HEK293 (cell line): ENCODE data around the gene DNAJC6.
"Not testable (repeated sequence)": the region's sequence is repeated elsewhere in the genome, so short reads cannot be mapped to it uniquely, and the experiment has no call there.

Source experiments
- CTCF ChIA-PET: fragments of 350-600 bp; formaldehyde crosslinking; extraction: SDS; loops from one replicate; lab custom pipeline; 2021; ENCODE audit warnings: antibody characterized with exemption; lab: Yijun Ruan, JAX
- POLR2A ChIA-PET: fragments of 300-600 bp; formaldehyde crosslinking; extraction: SDS; loops from one replicate; lab custom pipeline; 2020; ENCODE audit warnings: antibody characterized with exemption, inconsistent platforms; lab: Yijun Ruan, JAX
- H3K27ac ChIP-seq: fragments of 200-500 bp; sonication (Bioruptor generic); 2 replicates; pipeline ENCODE4 v1.5.1; 2014; ENCODE audit warnings: low read depth, low read length, control low read depth, inconsistent platforms; ENCODE audit errors: extremely low read depth
- H3K36me3 ChIP-seq, 2 experiments: fragments of 200-500 bp in 1 of 2; sonication (Bioruptor generic) in 1 of 2; 1 replicate in 1 of 2; 2 replicates in 1 of 2; pipeline ENCODE4 v1.5.1; 2014 to 2017; ENCODE audit warnings: inconsistent platforms in 2 of 2, low read length in 2 of 2; ENCODE audit not compliant: control insufficient read depth in 2 of 2, insufficient read depth in 1 of 2
- H3K4me1 ChIP-seq: fragments of 200-500 bp; sonication (Bioruptor generic); 2 replicates; pipeline ENCODE4 v1.5.1; 2014; ENCODE audit warnings: mild to moderate bottlenecking, low read length, inconsistent platforms; ENCODE audit not compliant: control insufficient read depth, insufficient read depth
- H3K4me3 ChIP-seq: 2 replicates; pipeline ENCODE4 v1.5.1; 2011; ENCODE audit warnings: low read depth, mild to moderate bottlenecking, control low read depth, low read length, moderate library complexity
- H3K9me3 ChIP-seq: fragments of 200-500 bp; sonication (Bioruptor generic); 2 replicates; pipeline ENCODE4 v1.5.1; 2014; ENCODE audit warnings: low read depth, low read length, inconsistent platforms; ENCODE audit not compliant: control insufficient read depth, insufficient read depth
- BCL11B ChIP-seq: fragments of 450-650 bp; formaldehyde crosslinking; IDR thresholded peaks from 2 replicates; pipeline ENCODE4 v1.5.1; 2016; ENCODE audit warnings: low read depth, missing biosample characterization, missing genetic modification characterization
- ELK4 ChIP-seq: IDR thresholded peaks from 2 replicates; pipeline ENCODE4 v1.6.1; 2011; ENCODE audit warnings: mild to moderate bottlenecking, low read depth, low read length, borderline replicate concordance
- KLF10 ChIP-seq: fragments of 450-650 bp; IDR thresholded peaks from 2 replicates; pipeline ENCODE4 v1.5.1; 2018; ENCODE audit warnings: missing biosample characterization, mild to moderate bottlenecking, missing genetic modification characterization
- KLF16 ChIP-seq: fragments of 450-650 bp; formaldehyde crosslinking; IDR thresholded peaks from 2 replicates; pipeline ENCODE4 v1.5.1; 2017; ENCODE audit warnings: missing biosample characterization, missing genetic modification characterization
- KLF8 ChIP-seq: fragments of 450-650 bp; formaldehyde crosslinking; IDR thresholded peaks from 2 replicates; pipeline ENCODE4 v1.5.1; 2016; ENCODE audit warnings: missing biosample characterization, missing genetic modification characterization
- KLF9 ChIP-seq: fragments of 450-650 bp; formaldehyde crosslinking; IDR thresholded peaks from 2 replicates; pipeline ENCODE4 v1.5.1; 2016; ENCODE audit warnings: missing biosample characterization, missing genetic modification characterization, low read depth
- OSR2 ChIP-seq: fragments of 450-650 bp; formaldehyde crosslinking; IDR thresholded peaks from 2 replicates; pipeline ENCODE4 v1.5.1; 2016; ENCODE audit warnings: missing biosample characterization, missing genetic modification characterization
- PRDM1 ChIP-seq: fragments of 450-650 bp; formaldehyde crosslinking; IDR thresholded peaks from 2 replicates; pipeline ENCODE4; 2016; ENCODE audit warnings: missing biosample characterization, missing genetic modification characterization
- PRDM4 ChIP-seq: fragments of 450-650 bp; formaldehyde crosslinking; IDR thresholded peaks from 2 replicates; pipeline ENCODE4 v1.5.1; 2017; ENCODE audit warnings: missing biosample characterization, missing genetic modification characterization
- ZBTB7A ChIP-seq: fragments of 450-650 bp; formaldehyde crosslinking; IDR thresholded peaks from 2 replicates; pipeline ENCODE4 v1.5.1; 2016; ENCODE audit warnings: low read depth, missing biosample characterization, missing genetic modification characterization
- ZNF114 ChIP-seq: fragments of 450-650 bp; formaldehyde crosslinking; IDR thresholded peaks from 2 replicates; pipeline ENCODE4 v1.5.0; 2017; ENCODE audit warnings: missing biosample characterization, missing genetic modification characterization
- ZNF223 ChIP-seq: fragments of 450-650 bp; formaldehyde crosslinking; IDR thresholded peaks from 2 replicates; pipeline ENCODE4 v1.5.1; 2016; ENCODE audit warnings: missing biosample characterization, missing genetic modification characterization
- ZNF248 ChIP-seq: fragments of 450-650 bp; formaldehyde crosslinking; IDR thresholded peaks from 2 replicates; pipeline ENCODE4 v1.5.1; 2017; ENCODE audit warnings: missing biosample characterization, missing genetic modification characterization
- ZNF366 ChIP-seq: fragments of 450-650 bp; formaldehyde crosslinking; conservative IDR thresholded peaks from 2 replicates; pipeline ENCODE4 v1.5.1; 2016; ENCODE audit warnings: missing biosample characterization, missing genetic modification characterization
- ZNF529 ChIP-seq: fragments of 450-650 bp; formaldehyde crosslinking; IDR thresholded peaks from 2 replicates; pipeline ENCODE4 v1.5.1; 2017; ENCODE audit warnings: missing genetic modification characterization, missing biosample characterization; ENCODE audit not compliant: insufficient replicate concordance
- ZNF571 ChIP-seq: fragments of 450-650 bp; formaldehyde crosslinking; IDR thresholded peaks from 2 replicates; pipeline ENCODE4 v1.5.0; 2017; ENCODE audit warnings: missing biosample characterization, missing genetic modification characterization
- ZNF600 ChIP-seq: fragments of 450-650 bp; formaldehyde crosslinking; IDR thresholded peaks from 2 replicates; pipeline ENCODE4 v1.5.1; 2016; ENCODE audit warnings: missing biosample characterization, missing genetic modification characterization
- ZNF623 ChIP-seq: fragments of 450-650 bp; formaldehyde crosslinking; IDR thresholded peaks from 2 replicates; pipeline ENCODE4 v1.5.1; 2016; ENCODE audit warnings: missing biosample characterization, missing genetic modification characterization
- ZNF626 ChIP-seq: fragments of 450-650 bp; sonication (Bioruptor Pico); formaldehyde crosslinking; IDR thresholded peaks from 2 replicates; pipeline ENCODE4 v1.5.1; 2018; ENCODE audit warnings: missing biosample characterization, missing genetic modification characterization, inconsistent platforms
- ZNF658 ChIP-seq: fragments of 450-650 bp; formaldehyde crosslinking; IDR thresholded peaks from 2 replicates; pipeline ENCODE4; 2016; ENCODE audit warnings: missing biosample characterization, missing genetic modification characterization
- TF ChIP-seq, protein P1 (sequence below): fragments of 450-650 bp; formaldehyde crosslinking; IDR thresholded peaks from 2 replicates; pipeline ENCODE4 v1.5.1; 2016; ENCODE audit warnings: missing biosample characterization, missing genetic modification characterization
- TF ChIP-seq, protein P2 (sequence below): fragments of 450-650 bp; formaldehyde crosslinking; IDR thresholded peaks from 2 replicates; pipeline ENCODE4 v1.5.1; 2016; ENCODE audit warnings: missing biosample characterization, missing genetic modification characterization

The DNAJC6 gene

GRCh38 chr1:65289449-65289848, 19.9 kb upstream of the DNAJC6 start:
- CTCF ChIA-PET: interaction anchor here (2.0 kb wide), 1 partner anchor 53 kb away, joined by 4 read pairs; no protein-coding TSS in a partner anchor
- Histone ChIP-seq H3K27ac (no peak overlapping the region), H3K9me3 (no peaks in the 10 kb centered on the region), H3K4me1 (no peaks in the 10 kb centered on the region)
- TF ChIP-seq KLF10 (no peak), KLF8 (tag by site-specific recombination) (no peak), ZNF626 (tag by site-specific recombination) (no peak), ZNF366 (tag by site-specific recombination) (no peak), PRDM4 (tag by site-specific recombination) (no peak), BCL11B (tag by site-specific recombination) (no peak), ELK4 (no peak), KLF9 (tag by site-specific recombination) (no peak), ZNF223 (tag by site-specific recombination) (no peak), KLF16 (tag by site-specific recombination) (no peak)
- TF ChIP-seq, protein P1, sequence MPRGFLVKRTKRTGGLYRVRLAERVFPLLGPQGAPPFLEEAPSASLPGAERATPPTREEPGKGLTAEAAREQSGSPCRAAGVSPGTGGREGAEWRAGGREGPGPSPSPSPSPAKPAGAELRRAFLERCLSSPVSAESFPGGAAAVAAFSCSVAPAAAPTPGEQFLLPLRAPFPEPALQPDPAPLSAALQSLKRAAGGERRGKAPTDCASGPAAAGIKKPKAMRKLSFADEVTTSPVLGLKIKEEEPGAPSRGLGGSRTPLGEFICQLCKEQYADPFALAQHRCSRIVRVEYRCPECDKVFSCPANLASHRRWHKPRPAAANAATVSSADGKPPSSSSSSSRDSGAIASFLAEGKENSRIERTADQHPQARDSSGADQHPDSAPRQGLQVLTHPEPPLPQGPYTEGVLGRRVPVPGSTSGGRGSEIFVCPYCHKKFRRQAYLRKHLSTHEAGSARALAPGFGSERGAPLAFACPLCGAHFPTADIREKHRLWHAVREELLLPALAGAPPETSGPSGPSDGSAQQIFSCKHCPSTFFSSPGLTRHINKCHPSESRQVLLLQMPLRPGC (tag by site-specific recombination): no peak
- TF ChIP-seq, all 188 proteins: peak for 0
- POLR2A ChIA-PET: interaction anchor here (0.6 kb wide), 1 partner anchor 216 kb away, joined by 5 read pairs; no protein-coding TSS in a partner anchor
- H3K36me3 ChIP-seq: no peaks in the 10 kb centered on the region
- H3K4me3 ChIP-seq: no peak overlapping the region

DNA sequence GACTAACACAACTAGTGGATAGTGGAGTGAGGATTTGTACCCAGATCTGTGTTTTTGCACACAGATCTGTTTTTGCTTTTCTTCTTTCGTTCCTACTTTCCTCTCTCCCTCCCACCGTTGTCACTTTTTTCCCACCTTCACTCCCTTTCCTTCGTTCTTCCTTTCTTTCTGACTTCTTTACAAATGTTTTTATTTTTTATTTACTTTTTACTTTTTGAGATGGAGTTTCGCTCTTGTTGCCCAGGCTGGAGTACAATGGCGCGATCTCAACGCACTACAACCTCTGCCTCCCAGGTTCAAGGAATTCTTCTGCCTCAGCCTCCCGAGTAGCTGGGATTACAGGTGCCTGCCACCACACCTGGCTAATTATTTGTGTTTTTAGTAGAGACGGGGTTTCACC, 17.5 kb upstream of the DNAJC6 start:
- H3K9me3 ChIP-seq, H3K36me3 ChIP-seq, H3K4me3 ChIP-seq, H3K27ac ChIP-seq, POLR2A ChIA-PET, H3K4me1 ChIP-seq, CTCF ChIA-PET: not testable (repeated sequence)
- TF ChIP-seq PRDM1 (tag by site-specific recombination): peak; percentile 89

- Histone ChIP-seq H3K36me3 (no peaks in the 10 kb centered on the region), H3K4me1 (no peaks in the 10 kb centered on the region), H3K4me3 (no peak overlapping the region), H3K27ac (no peak overlapping the region), H3K9me3 (no peaks in the 10 kb centered on the region)
- ChIA-PET CTCF (no interaction called here), POLR2A (no interaction called here)
- TF ChIP-seq ZBTB7A (tag by site-specific recombination) (no peak), ZNF600 (tag by site-specific recombination) (no peak), ZNF248 (tag by site-specific recombination) (no peak), ZNF623 (tag by site-specific recombination) (no peak), ZNF626 (tag by site-specific recombination) (no peak), ZNF114 (tag by site-specific recombination) (no peak), ZNF529 (tag by site-specific recombination) (no peak), ZNF571 (tag by site-specific recombination) (no peak), ZNF658 (tag by site-specific recombination) (no peak), OSR2 (tag by site-specific recombination) (no peak)
- TF ChIP-seq, protein P2, sequence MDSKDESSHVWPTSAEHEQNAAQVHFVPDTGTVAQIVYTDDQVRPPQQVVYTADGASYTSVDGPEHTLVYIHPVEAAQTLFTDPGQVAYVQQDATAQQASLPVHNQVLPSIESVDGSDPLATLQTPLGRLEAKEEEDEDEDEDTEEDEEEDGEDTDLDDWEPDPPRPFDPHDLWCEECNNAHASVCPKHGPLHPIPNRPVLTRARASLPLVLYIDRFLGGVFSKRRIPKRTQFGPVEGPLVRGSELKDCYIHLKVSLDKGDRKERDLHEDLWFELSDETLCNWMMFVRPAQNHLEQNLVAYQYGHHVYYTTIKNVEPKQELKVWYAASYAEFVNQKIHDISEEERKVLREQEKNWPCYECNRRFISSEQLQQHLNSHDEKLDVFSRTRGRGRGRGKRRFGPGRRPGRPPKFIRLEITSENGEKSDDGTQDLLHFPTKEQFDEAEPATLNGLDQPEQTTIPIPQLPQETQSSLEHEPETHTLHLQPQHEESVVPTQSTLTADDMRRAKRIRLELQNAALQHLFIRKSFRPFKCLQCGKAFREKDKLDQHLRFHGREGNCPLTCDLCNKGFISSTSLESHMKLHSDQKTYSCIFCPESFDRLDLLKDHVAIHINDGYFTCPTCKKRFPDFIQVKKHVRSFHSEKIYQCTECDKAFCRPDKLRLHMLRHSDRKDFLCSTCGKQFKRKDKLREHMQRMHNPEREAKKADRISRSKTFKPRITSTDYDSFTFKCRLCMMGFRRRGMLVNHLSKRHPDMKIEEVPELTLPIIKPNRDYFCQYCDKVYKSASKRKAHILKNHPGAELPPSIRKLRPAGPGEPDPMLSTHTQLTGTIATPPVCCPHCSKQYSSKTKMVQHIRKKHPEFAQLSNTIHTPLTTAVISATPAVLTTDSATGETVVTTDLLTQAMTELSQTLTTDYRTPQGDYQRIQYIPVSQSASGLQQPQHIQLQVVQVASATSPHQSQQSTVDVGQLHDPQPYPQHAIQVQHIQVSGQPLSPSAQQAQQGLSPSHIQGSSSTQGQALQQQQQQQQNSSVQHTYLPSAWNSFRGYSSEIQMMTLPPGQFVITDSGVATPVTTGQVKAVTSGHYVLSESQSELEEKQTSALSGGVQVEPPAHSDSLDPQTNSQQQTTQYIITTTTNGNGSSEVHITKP (tag by site-specific recombination): no peak
Observed at GRCh38 chr1:65292861-65293593, 16.3 kb upstream of the DNAJC6 start.
